ENCODE results near the gene BOLA3.

BOLA3 gene

DNA sequence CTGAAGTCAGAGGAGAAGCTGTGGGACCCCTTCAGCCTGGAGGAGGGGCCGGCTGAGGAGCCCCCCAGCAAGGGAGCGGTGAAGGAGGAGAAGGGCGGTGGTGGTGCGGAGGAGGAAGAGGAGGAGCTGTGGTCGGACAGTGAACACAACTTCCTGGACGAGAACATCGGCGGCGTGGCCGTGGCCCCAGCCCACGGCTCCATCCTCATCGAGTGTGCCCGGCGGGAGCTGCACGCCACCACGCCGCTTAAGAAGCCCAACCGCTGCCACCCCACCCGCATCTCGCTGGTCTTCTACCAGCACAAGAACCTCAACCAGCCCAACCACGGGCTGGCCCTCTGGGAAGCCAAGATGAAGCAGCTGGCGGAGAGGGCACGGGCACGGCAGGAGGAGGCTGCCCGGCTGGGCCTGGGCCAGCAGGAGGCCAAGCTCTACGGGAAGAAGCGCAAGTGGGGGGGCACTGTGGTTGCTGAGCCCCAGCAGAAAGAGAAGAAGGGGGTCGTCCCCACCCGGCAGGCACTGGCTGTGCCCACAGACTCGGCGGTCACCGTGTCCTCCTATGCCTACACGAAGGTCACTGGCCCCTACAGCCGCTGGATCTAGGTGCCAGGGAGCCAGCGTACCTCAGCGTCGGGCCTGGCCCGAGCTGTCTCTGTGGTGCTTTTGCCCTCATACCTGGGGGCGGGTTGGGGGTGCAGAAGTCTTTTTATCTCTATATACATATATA, 46.0 kb downstream of the BOLA3 start:
- no peak for FAIRE-seq
- TF ChIP-seq CTCF (IDR thresholded peaks at IDR 0.05; ENCODE audit: insufficient read depth, missing control alignments) = no peak
- DNase-seq (ENCODE audit: insufficient read length, low spot score) = no peak

- no peak for FAIRE-seq
- TF ChIP-seq CTCF (IDR thresholded peaks at IDR 0.05; ENCODE audit: insufficient read depth, missing control alignments) = no peak
Observed at GRCh38 chr2:74100254-74101216, 47.2 kb downstream of the BOLA3 start.

DNA sequence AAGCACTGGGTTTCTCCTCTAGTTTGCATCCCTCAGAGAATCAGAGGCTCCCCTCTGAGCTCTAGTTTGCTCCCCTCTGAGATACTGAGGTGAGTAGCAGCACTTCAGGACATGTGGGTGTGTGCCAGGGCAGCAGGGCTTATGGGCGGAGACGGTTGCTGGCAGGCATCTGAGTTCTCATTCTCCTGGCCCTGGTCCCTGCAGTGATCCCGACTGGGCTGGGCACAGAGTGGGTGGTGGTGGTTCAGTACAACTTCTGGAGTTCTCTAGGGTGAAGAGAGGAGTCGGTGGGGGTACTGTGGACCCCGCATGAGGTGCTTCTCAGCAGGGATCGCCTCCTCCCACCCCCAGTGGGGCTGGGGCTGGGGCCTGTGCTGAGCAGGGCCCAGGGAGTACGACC, 47.9 kb downstream of the BOLA3 start:
- FAIRE-seq (no peak), DNase-seq (ENCODE audit: insufficient read length, low spot score) (no peak)
- TF ChIP-seq CTCF (IDR thresholded peaks at IDR 0.05; ENCODE audit: insufficient read depth, missing control alignments) = no peak

More at GRCh38 chr2:74100254-74101216, 47.2 kb downstream of the BOLA3 start:
- DNase-seq (ENCODE audit: insufficient read length, low spot score) = no peak

- FAIRE-seq = no peak
- no peak for DNase-seq (ENCODE audit: insufficient read length, low spot score)
- no peak for TF ChIP-seq CTCF (IDR thresholded peaks at IDR 0.05; ENCODE audit: insufficient read depth, missing control alignments)
Observed at GRCh38 chr2:74099271-74099670, 48.4 kb downstream of the BOLA3 start.

GRCh38 chr2:74097574-74097973, 50.1 kb downstream of the BOLA3 start:
- DNase-seq (ENCODE audit: insufficient read length, low spot score) (no peak), FAIRE-seq (no peak)
- no peak for TF ChIP-seq CTCF (IDR thresholded peaks at IDR 0.05; ENCODE audit: insufficient read depth, missing control alignments)

GRCh38 chr2:74096052-74096451, 51.7 kb downstream of the BOLA3 start:
- FAIRE-seq (no peak), DNase-seq (ENCODE audit: insufficient read length, low spot score) (no peak)
- no peak for TF ChIP-seq CTCF (IDR thresholded peaks at IDR 0.05; ENCODE audit: insufficient read depth, missing control alignments)

All from D721Med (cell line).